SJCRH30 (cell line): ENCODE data around the gene MEIOSIN. TPM values are rescaled to one million over a fixed set of nuclear protein-coding genes. Genes with fewer than 3 reads are reported as not detected.
"Not testable (repeated sequence)": the region's sequence is repeated elsewhere in the genome, so short reads cannot be mapped to it uniquely, and the experiment has no call there.

ENCODE experiments used
- DNase-seq, 2 experiments: peaks; one replicate each; pipeline ENCODE4 v3.0.0-alpha.2; 2015 to 2020
- H3K27ac ChIP-seq: fragments of 250-450 bp; sonication (Bioruptor Pico); 2 replicates; pipeline ENCODE4 v1.5.1; 2020; ENCODE audit warnings: mild to moderate bottlenecking, moderate library complexity
- H3K27me3 ChIP-seq: fragments of 250-450 bp; sonication (Bioruptor Pico); 2 replicates; pipeline ENCODE4 v1.5.1; 2020; ENCODE audit warnings: mild to moderate bottlenecking, moderate library complexity
- H3K36me3 ChIP-seq: fragments of 250-450 bp; sonication (Bioruptor Pico); 2 replicates; pipeline ENCODE4 v1.5.1; 2020; ENCODE audit warnings: mild to moderate bottlenecking, moderate library complexity
- H3K4me1 ChIP-seq: fragments of 250-450 bp; sonication (Bioruptor Pico); 2 replicates; pipeline ENCODE4 v1.5.1; 2020; ENCODE audit warnings: mild to moderate bottlenecking, moderate library complexity
- H3K4me3 ChIP-seq: fragments of 250-450 bp; sonication (Bioruptor Pico); 2 replicates; pipeline ENCODE4 v1.5.1; 2020; ENCODE audit warnings: mild to moderate bottlenecking, moderate library complexity
- H3K9me3 ChIP-seq: fragments of 250-450 bp; sonication (Bioruptor Pico); replicated peaks from 2 replicates; pipeline ENCODE4 v1.5.1; 2020; ENCODE audit warnings: mild to moderate bottlenecking, moderate library complexity
- total RNA-seq: library from RNA; depleted of rRNA; stranded (reverse); fragments of >200 nt; shearing (Covaris generic); gene quantifications from 2 replicates; pipeline ENCODE4 v1.2.3, GENCODE V29; 2014; rRNA removed

MEIOSIN gene, protein sequence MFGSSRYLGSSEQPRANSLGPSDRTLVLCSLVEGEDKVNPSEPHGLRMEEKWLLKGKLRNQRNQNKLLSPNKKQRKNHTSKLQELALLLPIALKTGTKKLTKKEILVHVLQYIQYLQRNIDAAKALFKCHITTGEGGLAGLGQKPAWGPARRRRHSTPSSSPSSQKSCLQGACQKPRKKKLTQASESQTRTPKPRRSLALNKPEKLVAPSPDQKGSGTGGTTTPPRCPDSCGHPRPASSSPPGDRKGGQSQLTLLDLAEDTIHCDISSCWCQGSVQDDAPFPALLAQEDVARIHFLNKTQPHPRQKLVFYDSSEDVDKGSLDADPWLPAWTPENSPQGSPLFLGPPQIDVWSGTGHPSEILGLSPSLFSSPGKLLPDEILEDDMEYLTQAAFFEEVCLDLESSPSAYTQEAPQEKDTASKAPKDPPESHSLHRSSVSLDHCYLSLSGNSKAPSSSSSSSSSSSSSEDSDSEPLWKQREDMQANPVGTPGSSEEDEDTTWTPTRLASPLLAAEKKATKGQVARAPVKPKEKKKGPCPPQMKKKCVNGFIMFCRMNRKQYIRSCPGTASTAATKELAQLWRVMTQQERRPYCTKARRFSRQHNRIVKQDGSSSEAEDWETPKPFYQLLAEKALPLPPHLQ
- total RNA-seq, result 0.08 TPM in 1 of 2 replicates, not detected in the other

- no peaks in the 10 kb centered on the region for H3K4me1 ChIP-seq
- no peak for DNase-seq
- no peaks in the 10 kb centered on the region for H3K9me3 ChIP-seq
- no peak within 1 kb of the TSS for H3K4me3 ChIP-seq
- no peak within 1 kb of the TSS for H3K27ac ChIP-seq
- H3K36me3 ChIP-seq, result no peaks in the 10 kb centered on the region
- no peaks in the 10 kb centered on the region for H3K27me3 ChIP-seq
Measured at GRCh38 chr19:45733160-45733810, at the start of gene MEIOSIN. Gene MEIOSIN, plus strand, starts transcription at chr19:45733439. Its CDS starts 1,938 bp downstream, at chr19:45735377.

DNA sequence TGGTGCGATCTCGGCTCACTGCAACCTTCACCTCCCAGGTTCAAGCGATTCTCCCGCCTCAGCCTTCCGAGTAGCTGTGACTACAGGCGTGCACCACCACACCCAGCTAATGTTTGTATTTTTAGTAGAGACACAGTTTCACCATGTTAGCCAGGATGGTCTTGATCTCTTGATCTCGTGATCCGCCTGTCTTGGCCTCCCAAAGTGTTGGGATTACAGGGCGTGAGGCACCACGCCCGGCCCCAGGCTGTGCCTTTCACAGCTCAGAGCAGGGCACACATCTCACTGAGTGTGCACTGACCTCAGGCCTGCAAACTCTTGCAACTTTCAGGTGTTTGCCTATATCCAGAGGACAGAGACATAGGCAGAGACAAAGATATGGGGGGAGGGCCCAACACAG, 48.2 kb upstream of the MEIOSIN start:
- H3K4me1 ChIP-seq, H3K4me3 ChIP-seq, H3K27ac ChIP-seq, DNase-seq, H3K9me3 ChIP-seq, H3K27me3 ChIP-seq: not testable (repeated sequence)
- H3K36me3 ChIP-seq, result peaks cover 17% of the 10 kb centered on the region; the same call in 1 of the 2 replicates

- Histone ChIP-seq H3K4me3 (no peak overlapping the region), H3K27ac (no peak overlapping the region), H3K9me3 (no peaks in the 10 kb centered on the region), H3K4me1 (no peaks in the 10 kb centered on the region), H3K36me3 (peaks cover 17% of the 10 kb centered on the region; the same call in 1 of the 2 replicates), H3K27me3 (no peaks in the 10 kb centered on the region)
- DNase-seq, result no peak
Measured at GRCh38 chr19:45687599-45687998, 45.6 kb upstream of the MEIOSIN start.

DNA sequence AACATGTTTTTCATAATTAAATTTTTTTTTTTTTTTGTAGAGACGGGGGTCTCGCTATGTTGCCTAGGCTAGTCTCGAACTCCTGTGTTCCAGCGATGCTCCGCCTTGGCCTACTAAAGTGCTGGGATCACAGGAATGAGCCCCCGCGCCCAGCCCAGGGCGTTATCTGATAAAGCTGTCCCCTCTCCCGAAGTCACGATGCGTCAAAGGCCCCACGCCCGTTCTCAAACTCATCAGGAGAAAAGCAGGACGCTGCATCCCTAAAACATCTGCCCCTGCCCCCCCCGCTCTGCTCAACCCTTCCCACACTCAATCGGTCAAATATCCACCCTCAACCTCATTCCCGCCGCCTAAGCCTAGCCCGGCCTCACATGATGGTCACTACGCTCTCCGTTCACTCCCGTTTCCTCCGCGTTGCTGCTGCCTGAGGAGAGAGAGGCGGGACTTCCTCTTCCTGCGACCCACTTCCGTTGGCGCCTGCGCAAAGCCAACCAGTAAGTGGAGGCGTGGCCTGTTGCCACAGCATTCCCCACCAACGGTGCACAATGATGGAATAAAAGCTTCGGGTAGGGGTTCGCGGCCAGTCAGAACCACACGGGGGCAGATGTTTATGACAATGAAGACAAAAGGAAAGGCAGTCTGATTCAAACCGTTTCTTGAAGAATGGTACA, 41.6 kb upstream of the MEIOSIN start, which contains the start of gene SNRPD2:
TSS of gene SNRPD2 (minus strand) at position 438 of the 671 bp plus-strand sequence. CDS start at position 373, 65 bp downstream.
- peak; percentile 96 to 97 for DNase-seq
- Histone ChIP-seq H3K4me1 (no peaks in the 10 kb centered on the region), H3K27me3 (no peaks in the 10 kb centered on the region)

DNA sequence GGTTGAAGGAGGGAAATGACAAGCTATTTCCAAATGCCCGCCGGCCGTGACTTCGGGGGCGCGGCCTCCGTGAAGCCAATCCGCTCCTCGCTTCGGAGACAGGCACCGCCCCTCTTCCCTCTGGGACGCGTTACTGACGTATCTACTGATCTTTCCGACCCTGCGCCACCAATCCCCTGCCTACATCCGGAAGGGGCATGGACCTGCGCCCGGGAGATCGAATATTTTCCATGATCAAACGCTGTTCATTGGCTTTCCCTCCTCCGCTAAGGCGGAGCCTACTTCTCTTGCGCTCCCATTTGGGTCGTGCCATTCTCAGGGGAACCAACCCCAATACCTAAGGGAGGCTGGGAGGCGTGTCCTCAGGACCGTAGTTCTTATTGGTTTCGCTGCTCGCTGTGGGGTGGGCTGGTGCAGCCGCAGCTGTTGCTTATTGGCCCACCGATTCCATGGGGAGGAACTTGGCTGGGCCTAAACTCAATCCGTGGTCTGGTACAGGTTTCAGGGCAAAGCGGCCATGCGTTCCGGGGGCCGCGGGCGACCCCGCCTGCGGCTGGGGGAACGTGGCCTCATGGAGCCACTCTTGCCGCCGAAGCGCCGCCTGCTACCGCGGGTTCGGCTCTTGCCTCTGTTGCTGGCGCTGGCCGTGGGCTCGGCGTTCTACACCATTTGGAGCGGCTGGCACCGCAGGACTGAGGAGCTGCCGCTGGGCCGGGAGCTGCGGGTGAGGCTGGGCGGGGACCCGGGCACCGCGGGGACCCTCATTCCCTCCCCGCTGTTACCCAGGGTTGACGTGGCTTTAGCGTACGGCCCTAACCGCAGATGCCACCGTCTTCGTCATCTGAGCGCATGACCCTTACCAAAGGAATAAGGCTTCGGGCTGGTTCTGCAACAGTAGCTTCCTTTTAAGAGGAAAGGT, 40.8 kb upstream of the MEIOSIN start, which contains the start of gene QPCTL:
TSS of gene QPCTL (plus strand) at position 480 of the 919 bp plus-strand sequence. CDS start at position 518, 38 bp downstream.
- H3K27ac ChIP-seq, result peak within 1 kb of the TSS; percentile 67
- DNase-seq, result peak; percentile 99
- H3K9me3 ChIP-seq, result no peaks in the 10 kb centered on the region
- no peaks in the 10 kb centered on the region for H3K27me3 ChIP-seq
- no peaks in the 10 kb centered on the region for H3K4me1 ChIP-seq
- H3K4me3 ChIP-seq, result peak within 1 kb of the TSS; percentile 77
- H3K36me3 ChIP-seq, result peaks cover 9% of the 10 kb centered on the region; the same call in 1 of the 2 replicates

More for the DNA sequence above, 41.6 kb upstream of the MEIOSIN start, which contains the start of gene SNRPD2:
- Histone ChIP-seq H3K4me3 (peak within 1 kb of the TSS; percentile 77), H3K9me3 (no peaks in the 10 kb centered on the region), H3K36me3 (peaks cover 11% of the 10 kb centered on the region; the same call in 1 of the 2 replicates), H3K27ac (peak within 1 kb of the TSS; percentile 67)

GRCh38 chr19:45693106-45693788, 40.0 kb upstream of the MEIOSIN start:
- Histone ChIP-seq H3K27me3 (no peaks in the 10 kb centered on the region), H3K4me1 (no peaks in the 10 kb centered on the region), H3K4me3 (peak overlapping the region; percentile 77), H3K27ac (peak overlapping the region; percentile 49; the same call in 1 of the 2 replicates), H3K9me3 (no peaks in the 10 kb centered on the region), H3K36me3 (peaks cover 1% of the 10 kb centered on the region; the same call in 1 of the 2 replicates)
- DNase-seq, result peak; percentile 84 to 89

DNA sequence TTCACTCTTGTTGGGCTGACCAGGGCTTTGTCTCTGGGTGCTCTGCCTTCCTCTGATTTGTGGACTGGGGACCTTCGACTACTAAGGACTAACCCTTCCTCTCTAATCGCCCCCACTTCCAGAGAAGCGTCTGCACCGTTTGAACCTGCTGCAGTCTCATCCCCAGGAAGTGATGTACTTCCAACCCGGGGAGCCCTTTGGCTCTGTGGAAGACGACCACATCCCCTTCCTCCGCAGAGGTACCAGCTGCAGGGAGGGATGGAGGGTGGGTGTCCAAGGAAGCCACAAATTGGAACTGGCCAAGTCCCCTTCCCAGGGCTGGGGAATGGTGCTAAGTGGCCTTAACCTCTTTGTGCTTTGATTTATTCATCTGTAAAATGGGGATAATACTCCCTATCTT, 31.6 kb upstream of the MEIOSIN start:
- Histone ChIP-seq H3K4me3 (no peak overlapping the region), H3K4me1 (no peaks in the 10 kb centered on the region), H3K36me3 (peaks cover 8% of the 10 kb centered on the region), H3K9me3 (no peaks in the 10 kb centered on the region), H3K27ac (no peak overlapping the region), H3K27me3 (no peaks in the 10 kb centered on the region)
- no peak for DNase-seq

- H3K4me3 ChIP-seq, result no peak overlapping the region
- no peaks in the 10 kb centered on the region for H3K27me3 ChIP-seq
- H3K36me3 ChIP-seq, result peaks cover 13% of the 10 kb centered on the region
- no peaks in the 10 kb centered on the region for H3K9me3 ChIP-seq
- H3K4me1 ChIP-seq, result no peaks in the 10 kb centered on the region
- DNase-seq, result no peak
- no peak overlapping the region for H3K27ac ChIP-seq
Measured at GRCh38 chr19:45705115-45705514, 28.1 kb upstream of the MEIOSIN start.

DNA sequence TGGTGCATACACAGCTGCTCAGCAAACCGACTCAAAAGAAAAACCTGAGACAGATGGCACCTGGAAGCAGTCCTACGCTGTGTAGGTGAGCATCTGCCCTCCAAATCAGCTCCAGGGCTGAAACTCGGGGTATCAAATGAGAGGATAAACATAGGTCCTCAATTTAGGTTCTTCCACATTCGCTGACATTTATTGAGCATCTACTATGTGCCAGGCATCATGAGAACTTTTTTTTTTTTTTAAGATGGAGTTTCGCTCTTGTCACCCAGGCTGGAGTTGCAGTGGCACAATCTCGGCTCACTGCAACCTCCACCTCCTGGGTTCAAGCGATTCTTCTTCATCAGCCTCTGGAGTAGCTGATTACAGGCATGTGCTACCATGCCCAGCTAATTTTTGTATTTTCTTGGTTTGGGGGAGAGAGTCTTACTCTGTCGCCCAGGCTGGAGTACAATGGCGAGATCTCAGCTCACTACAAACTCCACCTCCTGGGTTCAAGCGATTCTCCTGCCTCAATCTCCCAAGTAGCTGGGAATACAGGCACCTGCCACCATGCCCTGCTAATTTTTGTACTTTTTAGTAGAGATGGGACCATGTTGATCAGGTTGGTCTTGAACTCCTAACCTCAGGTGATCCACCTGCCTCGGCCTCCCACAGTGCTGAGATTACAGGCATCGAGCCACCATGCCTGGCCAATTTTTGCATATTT, 27.4 kb upstream of the MEIOSIN start:
- Histone ChIP-seq H3K4me3 (no peak overlapping the region), H3K9me3 (no peaks in the 10 kb centered on the region), H3K36me3 (peaks cover 13% of the 10 kb centered on the region), H3K27ac (no peak overlapping the region), H3K27me3 (no peaks in the 10 kb centered on the region), H3K4me1 (no peaks in the 10 kb centered on the region)
- no peak for DNase-seq

DNA sequence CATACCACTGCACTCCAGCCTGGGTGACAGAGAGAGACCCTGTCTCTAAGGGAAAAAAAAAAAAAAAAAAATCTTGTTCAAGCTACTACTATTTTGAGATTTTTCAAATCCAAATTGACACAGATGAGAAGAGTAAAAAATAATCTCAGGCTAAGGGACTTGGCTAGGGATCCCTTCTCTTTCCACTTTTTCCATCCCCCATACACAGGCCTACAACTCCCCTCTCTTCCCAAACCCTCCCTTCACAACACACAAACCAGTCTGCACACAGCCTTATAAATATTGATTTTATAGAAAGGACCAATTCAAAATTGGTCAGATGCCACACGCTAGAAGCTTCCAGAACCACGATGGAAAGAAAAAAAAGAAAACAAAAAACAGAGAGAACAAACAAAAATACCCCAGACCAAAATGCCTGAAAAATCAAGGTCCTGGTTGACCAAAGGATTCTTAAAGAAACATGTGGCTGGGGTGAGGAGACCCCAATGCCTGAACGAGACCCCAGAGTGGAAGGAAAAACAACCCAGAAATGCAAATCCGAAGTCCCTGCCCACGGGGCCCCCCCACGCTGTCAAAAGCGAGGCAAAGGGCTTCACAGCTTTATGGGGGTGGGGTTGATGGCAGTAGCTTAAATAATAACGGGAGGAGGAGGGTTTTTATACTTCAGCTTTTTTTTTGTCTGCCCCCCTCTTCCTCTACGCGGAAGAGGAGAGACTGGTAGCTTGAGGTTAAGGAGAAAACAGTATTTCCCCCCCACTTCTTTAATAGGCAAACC, 22.7 kb upstream of the MEIOSIN start:
- Histone ChIP-seq H3K4me3 (no peak overlapping the region), H3K9me3 (no peaks in the 10 kb centered on the region), H3K4me1 (no peaks in the 10 kb centered on the region), H3K27ac (no peak overlapping the region), H3K27me3 (no peaks in the 10 kb centered on the region), H3K36me3 (peaks cover 8% of the 10 kb centered on the region; the same call in 1 of the 2 replicates)
- no peak for DNase-seq

DNA sequence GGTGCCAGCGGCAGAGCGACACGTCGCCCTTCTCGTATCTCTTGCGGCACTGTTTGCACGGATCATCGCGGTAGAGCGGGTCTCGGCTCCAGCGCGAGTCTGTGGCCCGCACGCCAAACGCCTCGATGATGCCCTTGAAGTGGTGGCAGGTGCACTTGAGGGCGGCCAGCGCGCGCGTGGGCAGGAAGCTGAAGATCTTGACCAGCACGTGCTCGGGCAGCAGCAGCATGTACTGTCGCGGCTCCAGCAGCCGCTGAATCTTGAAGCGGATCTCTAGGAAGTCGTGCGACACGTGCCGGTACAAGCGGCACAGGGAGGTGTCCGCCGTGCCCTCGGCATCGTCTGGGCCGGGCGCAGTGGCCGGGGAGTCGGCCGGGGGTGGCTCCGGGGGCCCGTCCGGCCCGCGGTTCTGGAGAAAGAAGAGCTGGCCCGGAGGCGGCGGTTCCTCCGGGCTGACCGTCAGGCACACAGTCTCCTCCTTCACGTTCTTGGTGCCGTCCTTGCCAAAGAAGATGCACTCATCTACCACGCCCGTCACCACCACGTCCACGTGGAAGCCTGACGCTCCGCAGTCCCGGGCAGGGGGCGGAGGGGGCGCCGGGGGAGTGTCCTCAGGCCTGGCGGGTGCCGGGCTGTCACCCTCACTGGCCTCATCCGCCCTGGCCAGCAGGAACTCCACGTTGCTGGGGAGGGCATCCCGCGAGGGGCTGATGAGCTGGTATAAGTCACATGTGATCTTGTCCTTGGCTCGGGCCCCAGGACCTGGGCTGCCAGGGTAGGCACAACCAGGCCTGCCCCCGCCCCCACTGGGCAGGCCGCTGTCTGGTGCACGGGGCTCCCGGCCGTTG, 21.2 kb upstream of the MEIOSIN start:
- H3K4me3 ChIP-seq, result no peak overlapping the region
- no peaks in the 10 kb centered on the region for H3K27me3 ChIP-seq
- H3K9me3 ChIP-seq, result no peaks in the 10 kb centered on the region
- H3K4me1 ChIP-seq, result peaks cover 4% of the 10 kb centered on the region
- H3K36me3 ChIP-seq, result peaks cover 8% of the 10 kb centered on the region; the same call in 1 of the 2 replicates
- H3K27ac ChIP-seq, result no peak overlapping the region
- no peak for DNase-seq
